ENCODE measurements around the gene IL12A.
A peak's percentile ranks its signal among the peaks of the same experiment; 100 is the strongest.

The IL12A gene

DNA sequence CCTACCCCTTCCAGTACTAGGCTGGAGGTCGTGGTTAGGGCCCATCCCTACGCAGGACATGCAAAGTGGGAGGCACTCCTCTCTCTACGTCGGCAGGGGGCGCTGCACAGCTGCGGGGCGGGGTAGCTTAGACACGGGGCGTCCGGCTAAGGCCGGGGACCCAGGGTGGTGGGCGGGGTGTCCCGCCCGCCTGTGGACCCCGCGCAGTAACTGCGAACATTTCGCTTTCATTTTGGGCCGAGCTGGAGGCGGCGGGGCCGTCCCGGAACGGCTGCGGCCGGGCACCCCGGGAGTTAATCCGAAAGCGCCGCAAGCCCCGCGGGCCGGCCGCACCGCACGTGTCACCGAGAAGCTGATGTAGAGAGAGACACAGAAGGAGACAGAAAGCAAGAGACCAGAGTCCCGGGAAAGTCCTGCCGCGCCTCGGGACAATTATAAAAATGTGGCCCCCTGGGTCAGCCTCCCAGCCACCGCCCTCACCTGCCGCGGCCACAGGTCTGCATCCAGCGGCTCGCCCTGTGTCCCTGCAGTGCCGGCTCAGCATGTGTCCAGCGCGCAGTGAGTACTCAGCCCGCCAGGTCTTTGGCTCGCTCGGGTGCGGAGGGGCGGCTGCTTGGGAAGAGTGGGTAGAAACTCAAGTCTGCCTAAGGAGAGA lies at the start of gene IL12A:
Gene IL12A, plus strand, starts transcription at position 219 of the 655 bp plus-strand sequence.
- DNase-seq = peak; percentile 89

DNA sequence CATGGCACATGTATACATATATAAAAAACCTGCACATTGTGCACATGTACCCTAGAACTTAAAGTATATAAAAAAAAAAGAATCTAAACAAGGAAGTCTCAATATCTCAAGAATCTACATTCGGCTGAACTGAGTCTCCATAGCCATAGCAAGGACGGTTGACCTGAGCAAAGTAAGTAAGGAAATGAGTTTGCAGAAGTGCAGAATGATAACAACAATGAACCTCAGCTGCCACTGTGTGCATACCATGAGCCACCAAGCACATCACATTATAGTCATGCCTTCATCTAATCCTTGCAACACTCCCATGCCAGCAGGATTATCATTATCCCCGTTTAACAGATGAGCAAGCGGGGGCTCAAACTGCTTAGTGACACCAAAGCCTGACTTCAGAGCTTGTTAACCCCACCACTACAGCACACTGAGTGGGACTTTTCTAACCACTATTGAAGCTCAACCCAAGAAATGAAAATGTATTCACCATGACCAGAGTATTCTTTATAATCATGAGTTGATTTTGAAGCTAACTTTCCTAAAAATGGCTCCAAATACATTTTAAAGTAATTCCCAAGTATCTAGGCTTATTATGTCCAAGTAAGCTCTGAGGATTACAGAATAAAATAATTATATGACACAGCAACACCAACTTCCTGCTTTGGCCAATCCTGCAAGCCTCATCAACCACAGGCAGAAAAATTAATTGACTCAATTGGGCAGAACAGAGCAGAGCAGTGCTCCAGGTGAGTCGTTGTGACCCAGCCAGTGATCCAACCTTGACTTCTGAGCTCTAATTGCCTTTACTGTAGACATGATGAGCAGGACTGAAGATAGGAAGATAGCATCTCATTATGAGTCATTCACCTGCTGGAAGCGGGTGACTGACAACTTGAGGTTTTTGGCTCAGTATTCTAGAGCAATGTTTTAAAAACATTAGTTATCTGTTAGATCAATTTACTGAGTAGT lies 47.3 kb upstream of the IL12A start:
- DNase-seq = no peak

DNA sequence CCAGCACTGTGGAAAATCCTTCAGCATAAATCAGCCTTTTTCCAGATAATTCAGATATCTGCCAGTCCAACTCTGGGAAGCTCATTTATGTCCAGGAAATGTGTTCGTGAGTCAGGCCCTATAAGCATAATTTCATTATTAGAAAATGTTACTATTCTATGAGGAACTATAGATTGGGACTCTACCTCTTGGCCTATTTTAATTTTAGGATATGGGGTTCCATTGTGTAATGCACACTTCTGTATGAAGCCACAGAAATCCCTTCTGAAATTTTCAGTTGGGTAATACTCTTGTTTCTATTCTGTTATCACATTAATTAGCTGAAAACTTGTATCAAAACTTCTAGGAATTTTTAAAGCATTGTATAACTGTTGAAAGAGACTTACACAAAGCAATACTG lies 43.9 kb upstream of the IL12A start:
- no peak for DNase-seq

DNA sequence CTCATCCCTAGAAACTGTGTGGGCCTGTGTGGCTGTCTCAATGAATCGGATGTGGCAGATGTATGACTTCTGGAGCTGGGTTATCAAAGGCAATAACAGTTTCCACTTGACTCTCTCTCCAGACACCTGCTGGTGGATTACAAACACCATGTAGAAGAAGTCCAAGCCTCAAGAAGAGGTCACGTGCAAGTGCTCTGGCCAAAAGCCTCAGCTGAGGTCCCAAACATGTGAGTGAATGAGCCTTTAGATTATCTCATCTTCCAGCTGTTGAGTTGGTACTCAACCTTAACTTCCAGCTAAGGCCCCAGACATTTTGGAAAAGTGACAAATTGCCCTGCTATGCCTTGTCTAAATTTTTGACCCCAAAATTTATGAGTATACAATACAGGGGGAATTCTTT lies 42.7 kb upstream of the IL12A start:
- DNase-seq = no peak

DNA sequence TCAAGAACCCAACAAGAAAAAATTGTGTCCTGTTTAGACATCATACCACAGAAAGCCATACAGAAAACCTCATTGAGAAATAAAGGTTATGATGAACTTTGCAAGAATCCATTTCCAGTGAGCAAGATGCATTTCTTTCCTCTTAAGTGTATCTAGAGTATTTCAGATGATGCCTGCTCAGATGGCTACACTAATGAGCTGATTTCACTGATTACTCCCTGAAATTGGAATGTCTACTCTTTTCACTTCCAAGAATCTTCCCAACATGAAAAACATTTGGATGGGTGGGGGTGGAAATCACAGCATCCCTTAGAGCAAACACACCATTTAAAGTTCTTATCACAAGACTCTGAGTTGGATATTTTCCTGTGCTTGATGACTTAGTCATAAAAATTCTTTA lies 41.4 kb upstream of the IL12A start:
- DNase-seq = no peak

DNA sequence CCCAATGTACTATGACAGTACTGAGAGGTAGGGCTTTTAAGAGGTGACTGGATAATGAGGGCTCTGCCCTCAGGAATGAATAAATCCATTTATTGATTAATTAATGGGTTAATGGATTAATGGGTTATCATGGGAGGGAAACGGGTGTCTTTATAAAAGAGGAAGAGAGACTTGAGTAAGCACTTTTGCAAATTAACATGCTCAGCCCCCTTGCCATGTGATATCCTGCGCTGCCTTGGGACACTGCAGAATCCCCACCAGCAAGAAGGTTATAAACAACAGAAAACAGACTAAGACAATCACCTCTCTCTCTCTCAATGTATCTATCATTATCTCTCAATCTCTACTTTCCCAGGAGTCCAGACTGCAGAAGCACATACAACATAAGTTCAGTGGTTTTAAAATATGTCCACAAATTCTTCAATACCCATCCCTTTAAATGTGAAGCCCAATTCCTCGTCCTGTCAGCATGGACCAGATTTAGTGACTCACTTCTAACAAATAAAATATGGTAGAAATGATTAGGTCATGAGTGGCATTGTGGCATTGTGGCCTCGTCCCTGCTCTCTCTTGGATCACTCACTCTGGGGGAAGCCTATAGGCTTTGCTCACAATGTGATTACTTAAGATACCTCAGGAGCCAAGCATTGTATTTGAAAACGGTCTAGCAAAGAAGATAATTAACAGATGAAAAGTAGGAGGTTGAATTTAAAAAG lies 40.0 kb upstream of the IL12A start:
- no peak for DNase-seq

DNA sequence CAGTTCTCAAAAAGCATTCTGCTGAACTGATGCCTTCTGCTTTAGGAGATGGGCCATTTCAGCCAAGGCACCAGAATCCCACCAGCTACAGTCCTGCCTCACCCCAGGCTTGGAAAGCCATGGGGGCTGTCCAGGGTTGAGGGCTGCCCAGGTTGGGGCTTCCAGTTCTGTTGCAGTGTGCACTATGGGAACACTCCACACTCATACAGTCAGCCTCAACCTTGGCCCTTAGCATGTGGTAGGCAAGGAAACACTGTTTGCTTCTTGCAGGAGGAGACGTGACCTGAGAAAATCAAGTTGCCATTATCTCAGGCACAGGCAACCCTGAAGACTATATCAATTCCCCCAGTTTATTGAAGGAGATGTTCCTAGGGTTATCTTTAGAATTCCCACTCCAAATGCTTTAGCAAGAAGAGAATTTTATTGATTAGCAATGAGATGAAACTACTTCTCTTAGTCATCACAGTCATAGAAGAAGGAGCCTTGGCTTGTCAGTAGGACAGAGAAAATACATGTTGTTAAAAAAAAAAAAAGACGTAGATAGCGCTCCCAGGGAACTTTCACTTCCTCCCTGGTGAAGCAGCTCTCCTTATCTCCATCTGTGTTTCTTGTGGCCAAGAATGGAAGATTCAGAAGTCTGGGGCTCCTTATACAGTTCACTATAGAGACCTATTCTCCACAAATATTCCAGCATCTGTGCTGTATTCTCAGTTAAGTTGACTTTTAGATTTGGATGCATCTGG lies 38.3 kb upstream of the IL12A start:
- no peak for DNase-seq

DNA sequence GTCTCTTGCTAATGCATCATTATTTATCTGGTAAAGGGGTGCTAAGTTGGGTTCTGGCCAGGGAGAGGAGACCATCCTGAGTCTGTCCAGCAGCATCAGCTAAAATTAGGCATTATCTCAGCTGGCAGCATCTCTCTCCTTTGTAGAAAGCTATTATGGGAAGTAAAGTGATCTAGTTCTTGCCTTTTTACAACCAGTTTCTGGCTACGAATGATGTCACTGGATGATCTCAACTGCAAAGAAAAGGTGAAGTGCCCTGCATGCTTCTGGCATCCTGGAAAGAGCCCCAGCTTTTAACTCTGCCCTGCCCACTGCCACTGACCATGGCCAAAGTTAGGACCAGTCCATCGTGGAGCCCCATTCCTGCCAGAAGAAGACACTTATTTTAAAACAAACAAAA lies 37.1 kb upstream of the IL12A start:
- DNase-seq = no peak

DNA sequence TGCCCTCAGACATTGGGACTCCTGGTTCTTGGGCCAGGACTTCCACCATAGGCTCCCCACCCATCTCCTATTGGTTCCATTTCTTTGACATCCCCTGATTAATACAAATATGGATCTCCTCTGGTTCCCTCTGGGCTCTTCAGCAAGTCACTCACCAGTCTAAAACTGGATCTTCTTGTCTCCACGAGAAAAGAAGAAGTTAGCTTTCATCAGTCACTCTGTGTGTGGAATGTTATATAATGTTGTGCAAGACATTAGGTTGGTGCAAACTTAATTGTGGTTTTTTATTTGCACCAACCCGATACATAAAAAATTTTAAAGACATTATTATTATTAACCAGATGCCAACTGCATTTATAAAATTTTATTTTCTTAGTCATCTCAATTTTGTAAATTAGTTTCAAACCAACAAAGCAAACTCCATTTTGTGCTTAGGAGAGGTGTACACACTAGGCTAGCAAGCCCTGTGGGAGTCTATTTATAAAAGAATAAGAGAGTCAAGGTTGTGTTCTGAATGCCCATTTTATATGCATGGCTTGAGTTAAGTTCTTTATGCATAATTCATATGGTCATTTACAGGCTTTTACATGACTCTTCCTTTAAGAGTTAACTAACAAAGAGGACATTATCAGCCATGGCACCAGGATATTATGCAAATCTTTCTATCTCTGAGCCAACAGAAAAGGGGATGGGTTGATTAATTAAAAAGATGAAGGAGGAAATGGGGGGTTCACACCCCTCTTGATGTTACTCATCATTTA lies 35.1 kb upstream of the IL12A start:
- DNase-seq = no peak

DNA sequence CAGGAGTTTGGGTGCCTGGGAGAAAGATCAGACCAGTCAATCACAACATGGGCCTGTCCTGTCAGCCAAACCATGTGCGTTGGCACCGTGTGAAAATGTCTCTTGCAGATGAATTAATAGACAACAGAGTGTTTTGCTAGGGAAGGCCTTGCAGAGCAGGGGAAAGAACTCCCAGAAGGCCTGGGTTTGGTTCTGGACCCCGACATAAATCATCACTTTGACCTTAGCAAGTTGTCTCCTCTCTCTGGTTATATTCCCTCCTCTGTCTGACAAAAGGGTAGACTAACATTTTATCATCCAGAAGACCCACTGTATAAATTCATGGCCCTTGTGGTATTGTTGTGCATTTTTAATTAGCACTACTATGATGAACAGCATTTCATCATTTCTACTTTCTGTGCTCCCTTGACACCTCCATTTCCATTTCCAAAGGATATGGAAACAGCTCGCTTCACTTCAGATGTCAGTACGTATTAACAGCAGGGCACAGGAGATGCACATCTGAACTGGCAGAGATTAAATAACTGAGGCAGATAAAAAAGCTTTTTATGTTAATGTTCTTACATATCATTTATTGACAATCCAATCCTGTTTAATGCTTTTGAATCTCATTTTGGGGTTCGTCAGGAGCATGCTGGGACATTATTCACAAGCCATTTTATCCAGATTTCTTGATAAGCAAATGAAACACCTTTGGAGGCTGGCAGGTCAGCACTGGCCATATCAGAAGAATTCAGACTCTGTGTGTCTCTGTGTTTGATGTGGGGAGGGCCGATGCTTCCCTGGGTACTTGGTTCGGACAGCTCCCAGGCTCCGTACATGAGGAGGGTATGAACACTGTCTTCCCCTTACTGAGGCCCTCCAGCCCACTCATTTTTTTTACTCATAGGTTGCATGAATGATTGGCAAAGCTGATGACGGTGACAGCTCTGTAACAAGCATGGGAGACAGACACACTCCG lies 28.2 kb upstream of the IL12A start:
- DNase-seq = no peak

DNA sequence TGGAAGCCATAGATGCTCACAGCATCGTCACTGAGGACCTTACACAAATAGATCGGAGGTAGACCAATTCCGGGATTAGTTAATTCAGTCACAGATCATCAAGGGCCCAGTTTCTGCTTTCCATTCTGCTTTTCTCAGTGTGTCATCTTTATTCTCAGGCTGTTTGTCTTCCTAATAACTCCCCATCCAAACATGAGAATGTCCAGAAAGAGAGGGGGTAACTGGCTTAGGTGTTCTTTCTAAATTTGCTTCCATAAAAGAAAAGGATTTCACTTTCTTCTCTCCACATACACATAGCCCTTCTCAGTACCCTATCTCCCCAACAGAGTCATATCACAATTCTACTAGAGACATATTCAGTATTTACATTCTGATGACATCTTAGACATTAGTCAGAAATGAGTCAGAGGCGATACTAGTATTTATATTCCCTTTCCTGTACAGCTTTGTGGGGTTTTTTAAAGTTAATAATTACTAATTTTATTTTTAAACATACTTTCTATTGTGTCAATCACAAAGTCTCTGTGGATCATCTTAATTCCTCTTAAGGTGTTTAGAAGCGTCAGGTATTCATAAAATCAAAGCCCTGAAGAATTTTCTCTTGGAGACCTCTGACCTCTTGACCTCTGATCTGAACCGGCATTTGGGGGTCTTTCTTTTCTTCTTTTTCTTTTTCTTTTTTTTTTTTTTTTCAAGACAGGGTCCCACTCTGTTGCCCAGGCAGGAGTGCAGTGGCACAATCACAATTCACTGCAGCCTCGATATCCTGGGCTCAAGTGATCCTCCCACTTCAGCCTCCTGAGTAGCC lies 24.3 kb upstream of the IL12A start:
- no peak for DNase-seq

DNA sequence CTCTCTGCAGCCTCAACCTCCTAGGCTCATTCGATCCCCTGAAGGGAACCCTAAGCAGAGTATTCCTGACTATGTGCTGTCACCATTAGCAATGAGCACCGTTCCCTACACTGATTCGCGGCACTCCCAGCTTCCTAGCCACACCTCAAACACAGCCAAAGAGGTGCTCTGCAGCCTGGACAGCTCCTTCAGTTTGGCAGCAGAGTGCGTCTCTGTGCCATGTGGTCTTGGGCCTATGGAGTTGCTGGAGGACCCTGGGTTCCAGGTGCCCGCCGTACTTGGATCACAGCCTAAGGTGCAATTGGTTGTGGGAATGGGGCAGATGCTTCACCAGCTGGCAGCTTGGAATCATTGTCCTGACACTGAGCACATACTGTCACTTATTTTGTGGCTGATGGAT lies 17.3 kb upstream of the IL12A start:
- DNase-seq = no peak

DNA sequence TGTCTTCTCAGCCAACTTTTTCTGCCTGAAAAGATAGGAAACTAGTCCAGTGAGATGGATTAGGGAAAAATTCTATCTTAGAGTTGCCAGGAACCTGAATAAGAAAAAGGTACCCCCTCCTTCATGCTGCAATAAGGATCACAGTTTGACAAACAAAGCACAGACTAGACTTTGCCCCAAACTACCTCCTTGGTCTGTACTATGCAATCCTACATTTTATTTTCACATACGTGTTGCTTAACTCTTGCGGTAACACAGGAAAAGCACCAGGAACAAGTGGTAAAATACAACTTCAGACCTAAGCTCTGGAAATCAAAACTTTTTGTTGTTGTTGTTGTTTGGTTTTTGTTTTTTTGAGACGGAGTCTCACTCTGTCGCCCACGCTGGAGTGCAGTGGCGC lies 11.3 kb upstream of the IL12A start:
- DNase-seq = no peak

DNA sequence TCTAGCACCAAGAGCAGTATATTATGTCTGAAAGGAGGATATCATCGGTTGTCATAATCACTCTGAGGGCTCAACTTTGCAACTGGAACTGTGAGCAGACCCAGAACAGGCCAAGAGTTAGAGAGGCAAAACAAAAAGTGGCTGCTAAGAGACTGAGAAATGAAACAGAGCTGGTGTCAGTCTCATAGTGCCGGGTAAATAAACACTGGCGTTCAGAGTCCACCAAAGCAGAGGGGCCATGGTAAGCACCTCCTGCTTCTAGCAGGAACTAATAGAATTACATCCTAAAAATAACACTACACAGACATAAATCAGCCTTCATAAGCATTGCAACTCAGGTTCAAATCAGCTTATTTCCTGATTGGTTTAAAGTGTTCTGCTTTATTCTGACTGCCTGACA lies 10.3 kb upstream of the IL12A start:
- DNase-seq = no peak

DNA sequence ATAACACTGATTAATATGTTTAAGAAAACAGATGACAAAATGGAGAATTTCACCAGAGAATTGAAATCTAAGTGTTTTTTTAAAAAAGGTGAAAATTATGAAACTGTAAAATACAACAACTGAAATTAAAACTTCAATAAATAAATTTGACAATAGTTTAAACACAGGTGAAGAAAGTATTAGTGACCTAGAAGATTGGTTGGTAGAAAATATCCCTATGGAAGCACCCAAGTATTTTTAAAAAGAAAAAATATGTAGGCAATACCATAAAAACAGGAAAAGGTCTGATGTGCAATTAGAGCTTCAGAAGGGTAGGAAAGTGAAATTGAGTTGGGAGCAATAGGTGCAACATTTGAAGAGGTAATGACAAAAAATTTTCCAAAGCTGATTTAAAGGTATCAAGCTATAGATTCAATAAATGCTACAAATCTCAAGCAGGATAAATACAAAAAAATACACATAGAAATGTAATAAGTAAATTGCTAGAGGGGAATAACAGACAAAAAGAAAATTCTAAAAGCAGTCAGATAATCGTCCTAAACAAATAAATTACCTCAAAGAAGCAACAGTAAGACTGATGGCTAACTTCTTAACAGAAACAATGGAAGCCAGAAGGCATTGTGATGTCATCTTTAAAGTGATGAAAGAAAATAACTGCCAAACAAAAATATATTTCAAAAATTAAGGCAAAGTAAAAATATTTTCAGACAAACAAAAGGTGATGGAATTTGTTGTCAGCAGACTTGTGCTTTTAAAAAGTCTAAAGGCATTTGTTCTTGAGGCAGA lies 9.5 kb upstream of the IL12A start:
- DNase-seq = no peak

DNA sequence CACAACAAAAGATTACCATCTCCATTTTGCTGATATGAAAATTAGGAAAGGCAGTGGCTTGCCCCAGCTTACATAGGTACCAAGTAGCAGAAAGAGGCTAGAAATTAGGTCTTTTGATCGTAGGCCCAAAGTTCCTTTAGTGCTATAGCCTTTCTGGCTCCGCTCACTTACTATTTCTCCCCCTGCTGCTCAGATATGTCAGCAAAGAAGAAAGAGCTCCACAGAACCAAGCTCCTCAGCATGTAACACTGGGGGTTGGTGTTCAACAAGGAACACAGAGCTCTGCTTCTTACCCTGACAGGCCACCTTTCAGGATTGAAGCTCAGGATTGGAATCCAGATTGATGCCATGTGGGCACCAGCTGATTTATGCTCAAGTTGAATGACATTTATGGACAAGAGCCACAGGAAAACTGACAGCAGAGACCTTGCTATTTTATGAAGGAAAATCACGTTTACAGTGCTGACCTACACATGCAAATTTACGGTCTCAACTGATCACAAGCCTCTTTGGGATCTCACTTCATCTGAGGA lies 6.1 kb upstream of the IL12A start:
- DNase-seq = no peak

DNA sequence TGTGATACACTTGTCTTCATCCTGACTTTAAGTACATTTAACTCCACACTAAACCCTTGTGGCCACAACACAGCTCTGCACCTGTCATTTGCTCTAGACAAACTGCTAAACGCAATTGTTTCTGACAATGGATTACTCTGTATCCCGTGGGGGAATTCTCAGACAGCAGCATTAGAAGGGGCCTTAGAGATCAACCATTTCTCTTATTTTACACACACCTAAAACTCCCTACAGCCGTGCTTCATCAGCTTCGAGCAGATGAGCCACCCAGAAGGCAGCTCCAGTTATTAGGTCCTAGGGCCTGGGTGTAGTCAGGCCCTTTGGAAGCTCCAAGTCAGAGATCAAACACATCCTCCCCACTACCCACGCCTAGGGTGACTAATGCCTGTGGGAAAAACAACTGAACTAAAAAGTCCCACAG lies 1.3 kb upstream of the IL12A start:
- DNase-seq = no peak

DNA sequence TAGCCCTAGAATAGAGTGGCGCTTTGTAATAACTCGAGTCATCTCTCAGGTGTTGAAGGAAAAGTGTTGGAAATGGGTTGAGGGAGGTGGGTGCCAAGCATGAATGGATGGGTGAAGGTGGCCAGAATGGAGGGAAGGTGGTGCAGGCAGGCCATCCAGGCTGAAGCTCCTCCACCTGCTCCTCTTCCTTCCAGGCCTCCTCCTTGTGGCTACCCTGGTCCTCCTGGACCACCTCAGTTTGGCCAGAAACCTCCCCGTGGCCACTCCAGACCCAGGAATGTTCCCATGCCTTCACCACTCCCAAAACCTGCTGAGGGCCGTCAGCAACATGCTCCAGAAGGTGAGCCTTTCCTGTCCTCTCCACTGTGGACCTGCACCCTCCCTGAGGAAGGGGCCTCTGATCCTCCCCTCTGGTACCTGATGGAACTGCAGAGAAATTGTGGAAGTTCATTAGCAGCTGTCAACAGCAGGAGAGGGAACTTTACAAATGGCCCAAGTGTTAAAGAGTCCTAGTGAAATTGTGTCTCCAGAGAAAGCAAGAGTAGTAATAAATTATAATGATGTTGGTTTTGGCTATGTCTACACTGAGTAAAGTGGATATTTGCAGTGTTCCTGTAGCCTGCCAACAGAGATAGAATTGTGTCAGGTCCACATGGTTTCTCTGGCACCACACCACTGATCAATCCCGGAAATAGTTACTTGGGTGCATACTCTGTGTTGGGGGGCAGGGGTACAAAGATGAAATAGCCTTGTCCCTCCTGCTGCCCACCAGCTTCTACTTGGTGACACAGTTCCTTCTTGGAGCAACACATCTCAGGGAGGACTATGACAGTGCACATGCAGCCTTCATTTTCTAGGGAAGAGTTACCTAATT lies 1.6 kb downstream of the IL12A start:
- DNase-seq = no peak

All from stimulated activated CD8-positive, alpha-beta memory T cell treated with anti-CD3 and anti-CD28 coated beads, Interleukin-4, amount 100 ng/mL, for 48 hours (primary cell).